ENCODE data around the gene STARD7.
"Not testable (repeated sequence)": the region's sequence is repeated elsewhere in the genome, so short reads cannot be mapped to it uniquely, and the experiment has no call there.

The STARD7 gene

GRCh38 chr2:96208143-96209010 is at the start of gene STARD7:
Gene STARD7 (minus strand): TSS chr2:96208827. CDS start chr2:96208434, 393 bp downstream.
- H3K27ac ChIP-seq (ENCODE audit: low read depth, low read length): peak within 1 kb of the TSS; percentile 97
- H3K9me2 ChIP-seq (replicated peaks; ENCODE audit: control insufficient read depth, low read length): no peaks in the 10 kb centered on the region
- H3K4me1 ChIP-seq (ENCODE audit: control insufficient read depth, low read length): peaks cover 75% of the 10 kb centered on the region
- peaks cover 24% of the 10 kb centered on the region for H3F3A ChIP-seq (ENCODE audit: control insufficient read depth, insufficient read depth)
- peaks cover 61% of the 10 kb centered on the region for H3K36me3 ChIP-seq (ENCODE audit: control insufficient read depth, low read length)
- peaks cover 43% of the 10 kb centered on the region for H4K20me1 ChIP-seq (ENCODE audit: control insufficient read depth, insufficient read depth, low read depth, low read length)
- H3K27me3 ChIP-seq (ENCODE audit: control insufficient read depth, low read length): no peaks in the 10 kb centered on the region
- H3K9me3 ChIP-seq (ENCODE audit: control insufficient read depth, insufficient read depth, low read length): no peaks in the 10 kb centered on the region
- H3K79me2 ChIP-seq (ENCODE audit: control insufficient read depth, low read length): peaks cover 88% of the 10 kb centered on the region
- no peak for TF ChIP-seq EZH2phosphoT487 (IDR thresholded peaks at IDR 0.05; ENCODE audit: borderline replicate concordance, low read length)
- no peak for TF ChIP-seq CTCF (IDR thresholded peaks at IDR 0.05; ENCODE audit: low read depth, low read length, poor library complexity, severe bottlenecking)
- peak within 1 kb of the TSS; percentile 95 for H3K4me2 ChIP-seq (ENCODE audit: low read length)
- peak within 1 kb of the TSS; percentile 78 for H3K4me3 ChIP-seq (ENCODE audit: low read length)

GRCh38 chr2:96257744-96258143 is 49.1 kb upstream of the STARD7 start:
- Histone ChIP-seq H3K36me3 (ENCODE audit: control insufficient read depth, low read length) (peaks cover 80% of the 10 kb centered on the region), H3K79me2 (ENCODE audit: control insufficient read depth, low read length) (peaks cover 58% of the 10 kb centered on the region), H3K4me1 (ENCODE audit: control insufficient read depth, low read length) (peaks cover 29% of the 10 kb centered on the region)
- H3K27me3 ChIP-seq (ENCODE audit: control insufficient read depth, low read length); H3K27ac ChIP-seq (ENCODE audit: low read depth, low read length); H3K9me3 ChIP-seq (ENCODE audit: control insufficient read depth, insufficient read depth, low read length); H3F3A ChIP-seq (ENCODE audit: control insufficient read depth, insufficient read depth); H3K4me2 ChIP-seq (ENCODE audit: low read length); H4K20me1 ChIP-seq (ENCODE audit: control insufficient read depth, insufficient read depth, low read depth, low read length); H3K9me2 ChIP-seq (replicated peaks; ENCODE audit: control insufficient read depth, low read length); H3K4me3 ChIP-seq (ENCODE audit: low read length): not testable (repeated sequence)

- H3F3A ChIP-seq (ENCODE audit: control insufficient read depth, insufficient read depth): no peaks in the 10 kb centered on the region
- H3K79me2 ChIP-seq (ENCODE audit: control insufficient read depth, low read length): peaks cover 47% of the 10 kb centered on the region
- peaks cover 10% of the 10 kb centered on the region for H4K20me1 ChIP-seq (ENCODE audit: control insufficient read depth, insufficient read depth, low read depth, low read length)
- H3K4me1 ChIP-seq (ENCODE audit: control insufficient read depth, low read length): peaks cover 29% of the 10 kb centered on the region
- H3K9me3 ChIP-seq (ENCODE audit: control insufficient read depth, insufficient read depth, low read length): no peaks in the 10 kb centered on the region
- H3K27me3 ChIP-seq (ENCODE audit: control insufficient read depth, low read length): no peaks in the 10 kb centered on the region
- H3K4me2 ChIP-seq (ENCODE audit: low read length): peak overlapping the region; percentile 26; the same call in 1 of the 2 replicates
- H3K36me3 ChIP-seq (ENCODE audit: control insufficient read depth, low read length): peaks cover 86% of the 10 kb centered on the region
- TF ChIP-seq EZH2phosphoT487 (IDR thresholded peaks at IDR 0.05; ENCODE audit: borderline replicate concordance, low read length) (no peak), CTCF (IDR thresholded peaks at IDR 0.05; ENCODE audit: low read depth, low read length, poor library complexity, severe bottlenecking) (no peak)
- no peak overlapping the region for H3K27ac ChIP-seq (ENCODE audit: low read depth, low read length)
- no peaks in the 10 kb centered on the region for H3K9me2 ChIP-seq (replicated peaks; ENCODE audit: control insufficient read depth, low read length)
- H3K4me3 ChIP-seq (ENCODE audit: low read length): no peak overlapping the region
Measured at GRCh38 chr2:96256611-96257113, 48.0 kb upstream of the STARD7 start.

- H3K36me3 ChIP-seq (ENCODE audit: control insufficient read depth, low read length): peaks cover 75% of the 10 kb centered on the region
- no peak overlapping the region for H3K4me3 ChIP-seq (ENCODE audit: low read length)
- no peak overlapping the region for H3K27ac ChIP-seq (ENCODE audit: low read depth, low read length)
- TF ChIP-seq CTCF (IDR thresholded peaks at IDR 0.05; ENCODE audit: low read depth, low read length, poor library complexity, severe bottlenecking): no peak
- TF ChIP-seq EZH2phosphoT487 (IDR thresholded peaks at IDR 0.05; ENCODE audit: borderline replicate concordance, low read length): no peak
- peaks cover 26% of the 10 kb centered on the region for H3K79me2 ChIP-seq (ENCODE audit: control insufficient read depth, low read length)
- H4K20me1 ChIP-seq (ENCODE audit: control insufficient read depth, insufficient read depth, low read depth, low read length): no peaks in the 10 kb centered on the region
- H3K4me1 ChIP-seq (ENCODE audit: control insufficient read depth, low read length): peaks cover 12% of the 10 kb centered on the region
- H3F3A ChIP-seq (ENCODE audit: control insufficient read depth, insufficient read depth): no peaks in the 10 kb centered on the region
- no peak overlapping the region for H3K4me2 ChIP-seq (ENCODE audit: low read length)
- H3K9me2 ChIP-seq (replicated peaks; ENCODE audit: control insufficient read depth, low read length): no peaks in the 10 kb centered on the region
- no peaks in the 10 kb centered on the region for H3K27me3 ChIP-seq (ENCODE audit: control insufficient read depth, low read length)
- H3K9me3 ChIP-seq (ENCODE audit: control insufficient read depth, insufficient read depth, low read length): no peaks in the 10 kb centered on the region
Measured at GRCh38 chr2:96254571-96254970, 45.9 kb upstream of the STARD7 start.
